Panc1 (cell line): ENCODE measurements around the gene TBATA. TPM values are rescaled to one million over a fixed set of nuclear protein-coding genes. Genes with fewer than 3 reads are reported as not detected.

Experiments
- ATAC-seq: fragments of 200-7000 bp; cut with Tn5 transposase; 2 replicates; pipeline ENCODE4 v1.9.1; 2020; ENCODE audit warnings: mild to moderate bottlenecking, moderate library complexity
- BruUV-seq: library from RNA; stranded (reverse); fragments of 400-500 nt; replicated peaks from 2 replicates; lab custom pipeline; 2021; lab: Mats Ljungman, UMichigan
- CTCF ChIA-PET: fragments of 300-600 bp; sonication (Branson Sonifier 250); formaldehyde crosslinking; loops from one replicate; lab custom pipeline; 2022; ENCODE audit warnings: antibody characterized with exemption; lab: Charles Lee
- POLR2A ChIA-PET: fragments of 300-600 bp; sonication (Branson Sonifier 250); formaldehyde crosslinking; loops from one replicate; lab custom pipeline; 2022; ENCODE audit warnings: antibody characterized with exemption; lab: Charles Lee
- DNase-seq: peaks from one replicate; pipeline ENCODE4 v3.0.0-alpha.2; 2010; ENCODE audit warnings: low read depth, low spot score
- H3K27ac ChIP-seq: 2 replicates; pipeline ENCODE4 v1.5.1; 2011; ENCODE audit warnings: mild to moderate bottlenecking, low read length, inconsistent platforms
- H3K27me3 ChIP-seq: fragments of 200-500 bp; sonication (Bioruptor generic); 2 replicates; pipeline ENCODE4 v1.6.0; 2014; ENCODE audit warnings: low read length, inconsistent platforms; ENCODE audit not compliant: control insufficient read depth, insufficient read depth
- H3K36me3 ChIP-seq: fragments of 200-500 bp; sonication (Bioruptor generic); 2 replicates; pipeline ENCODE4 v1.5.1; 2014; ENCODE audit warnings: inconsistent platforms, mild to moderate bottlenecking, low read length, moderate library complexity; ENCODE audit not compliant: control insufficient read depth, insufficient read depth
- H3K4me1 ChIP-seq: 2 replicates; pipeline ENCODE4 v1.5.1; 2011; ENCODE audit warnings: inconsistent platforms, mild to moderate bottlenecking, low read length, moderate library complexity; ENCODE audit not compliant: control insufficient read depth, insufficient read depth
- H3K4me3 ChIP-seq, 2 experiments: 2 replicates each; pipeline ENCODE4 v1.5.1; 2011 to 2012; ENCODE audit warnings: low read depth in 2 of 2, low read length in 2 of 2, mild to moderate bottlenecking in 2 of 2, inconsistent platforms in 1 of 2, moderate library complexity in 1 of 2
- H3K9me3 ChIP-seq: fragments of 200-500 bp; sonication (Bioruptor generic); 2 replicates; pipeline ENCODE4 v1.5.1; 2014; ENCODE audit warnings: low read depth, mild to moderate bottlenecking, inconsistent platforms, low read length, moderate library complexity; ENCODE audit not compliant: control insufficient read depth, insufficient read depth
- CTCF ChIP-seq: fragments of 450-650 bp; IDR thresholded peaks from 2 replicates; pipeline ENCODE4 v1.5.1; 2017; ENCODE audit warnings: mild to moderate bottlenecking
- POLR2AphosphoS5 ChIP-seq: IDR thresholded peaks from 2 replicates; pipeline ENCODE4 v1.6.1; 2012; ENCODE audit warnings: mild to moderate bottlenecking, low read depth, low read length, moderate library complexity
- SIN3A ChIP-seq: IDR thresholded peaks from 2 replicates; pipeline ENCODE4 v1.6.1; 2012; ENCODE audit warnings: low read depth, mild to moderate bottlenecking, low read length, moderate library complexity, borderline replicate concordance; ENCODE audit not compliant: insufficient read depth
- TCF7L2 ChIP-seq: IDR thresholded peaks from 2 replicates; pipeline ENCODE4 v1.6.1; 2011; ENCODE audit warnings: mild to moderate bottlenecking, low read depth, low read length, inconsistent platforms
- in situ Hi-C: cut with HindIII; loops from 2 replicates; pipeline ENCODE4 v1.10.0; 2016; ENCODE audit warnings: low sequenced_read_pairs, low pct_unique_long_range_greater_than_20kb
- intact Hi-C: fragments of 100-400 bp; cut with micrococcal nuclease; formaldehyde crosslinking; loops from one replicate; pipeline ENCODE4 v1.10.0; 2022; ENCODE audit not compliant: unreplicated experiment
- total RNA-seq: library from RNA; stranded (reverse); gene quantifications from one replicate; pipeline ENCODE4 v1.2.1, GENCODE V29; 2021; ENCODE audit not compliant: unreplicated experiment
- TF ChIP-seq, protein P1 (sequence below), 2 experiments: IDR thresholded peaks; 2 replicates each; pipeline ENCODE4 v1.6.1; 2011 to 2012; ENCODE audit warnings: low read depth in 2 of 2, control low read depth in 1 of 2, low read length in 1 of 2, mild to moderate bottlenecking in 1 of 2, moderate library complexity in 1 of 2; ENCODE audit not compliant: insufficient read depth in 1 of 2

The TBATA gene
- total RNA-seq, 1 experiment from 2014 or later: not detected

DNA sequence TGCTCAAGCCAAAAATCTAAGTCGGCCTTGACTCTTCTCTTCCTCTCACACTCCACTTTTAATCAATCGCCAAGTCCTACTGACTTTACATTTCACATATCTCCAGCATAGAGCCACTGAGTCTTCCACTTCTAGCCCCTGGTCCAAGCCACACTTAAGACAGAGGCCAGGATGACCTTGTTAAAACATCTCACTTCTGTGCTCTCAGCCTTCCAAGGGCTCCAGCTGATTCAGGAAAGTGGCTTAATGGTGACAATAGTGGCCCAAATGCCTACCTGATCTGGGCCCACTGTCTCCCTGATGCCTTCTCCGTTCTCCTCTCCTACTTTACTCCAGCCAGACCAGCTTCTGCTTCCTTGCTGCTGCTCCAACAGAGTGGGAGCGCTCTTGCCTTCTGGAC is 4.4 kb downstream of the TBATA start:
- H3K4me1 ChIP-seq: no peaks in the 10 kb centered on the region
- DNase-seq: no peak
- CTCF ChIA-PET: no interaction called here
- H3K36me3 ChIP-seq: no peaks in the 10 kb centered on the region
- in situ Hi-C loops: no loop called here
- BruUV-seq: no TSS peak
- no peaks in the 10 kb centered on the region for H3K9me3 ChIP-seq
- intact Hi-C loops: no loop called here
- no peak for TF ChIP-seq CTCF
- TF ChIP-seq POLR2AphosphoS5: no peak
- TF ChIP-seq TCF7L2: no peak
- TF ChIP-seq SIN3A: no peak
- TF ChIP-seq, protein P1, sequence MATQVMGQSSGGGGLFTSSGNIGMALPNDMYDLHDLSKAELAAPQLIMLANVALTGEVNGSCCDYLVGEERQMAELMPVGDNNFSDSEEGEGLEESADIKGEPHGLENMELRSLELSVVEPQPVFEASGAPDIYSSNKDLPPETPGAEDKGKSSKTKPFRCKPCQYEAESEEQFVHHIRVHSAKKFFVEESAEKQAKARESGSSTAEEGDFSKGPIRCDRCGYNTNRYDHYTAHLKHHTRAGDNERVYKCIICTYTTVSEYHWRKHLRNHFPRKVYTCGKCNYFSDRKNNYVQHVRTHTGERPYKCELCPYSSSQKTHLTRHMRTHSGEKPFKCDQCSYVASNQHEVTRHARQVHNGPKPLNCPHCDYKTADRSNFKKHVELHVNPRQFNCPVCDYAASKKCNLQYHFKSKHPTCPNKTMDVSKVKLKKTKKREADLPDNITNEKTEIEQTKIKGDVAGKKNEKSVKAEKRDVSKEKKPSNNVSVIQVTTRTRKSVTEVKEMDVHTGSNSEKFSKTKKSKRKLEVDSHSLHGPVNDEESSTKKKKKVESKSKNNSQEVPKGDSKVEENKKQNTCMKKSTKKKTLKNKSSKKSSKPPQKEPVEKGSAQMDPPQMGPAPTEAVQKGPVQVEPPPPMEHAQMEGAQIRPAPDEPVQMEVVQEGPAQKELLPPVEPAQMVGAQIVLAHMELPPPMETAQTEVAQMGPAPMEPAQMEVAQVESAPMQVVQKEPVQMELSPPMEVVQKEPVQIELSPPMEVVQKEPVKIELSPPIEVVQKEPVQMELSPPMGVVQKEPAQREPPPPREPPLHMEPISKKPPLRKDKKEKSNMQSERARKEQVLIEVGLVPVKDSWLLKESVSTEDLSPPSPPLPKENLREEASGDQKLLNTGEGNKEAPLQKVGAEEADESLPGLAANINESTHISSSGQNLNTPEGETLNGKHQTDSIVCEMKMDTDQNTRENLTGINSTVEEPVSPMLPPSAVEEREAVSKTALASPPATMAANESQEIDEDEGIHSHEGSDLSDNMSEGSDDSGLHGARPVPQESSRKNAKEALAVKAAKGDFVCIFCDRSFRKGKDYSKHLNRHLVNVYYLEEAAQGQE (IDR thresholded peaks at IDR 0.05; ENCODE audit: insufficient read depth in 1 of 2, low read depth in 2 of 2, low read length in 1 of 2): no peak
- POLR2A ChIA-PET: no interaction called here
- no peak for ATAC-seq
- peaks cover 16% of the 10 kb centered on the region; the same call in 1 of the 2 replicates for H3K27me3 ChIP-seq
- no peak overlapping the region for H3K27ac ChIP-seq
- no peak overlapping the region for H3K4me3 ChIP-seq

GRCh38 chr10:70780370-70780760 is 4.8 kb downstream of the TBATA start:
- ChIA-PET CTCF (no interaction called here), POLR2A (no interaction called here)
- H3K36me3 ChIP-seq: no peaks in the 10 kb centered on the region
- no peak overlapping the region for H3K4me3 ChIP-seq
- intact Hi-C loops: no loop called here
- no TSS peak for BruUV-seq
- no peak for DNase-seq
- H3K27me3 ChIP-seq: peaks cover 16% of the 10 kb centered on the region; the same call in 1 of the 2 replicates
- in situ Hi-C loops: no loop called here
- TF ChIP-seq SIN3A: no peak
- TF ChIP-seq, protein P1 (IDR thresholded peaks at IDR 0.05; ENCODE audit: insufficient read depth in 1 of 2, low read depth in 2 of 2, low read length in 1 of 2): no peak
- TF ChIP-seq POLR2AphosphoS5: no peak
- ATAC-seq: no peak
- no peaks in the 10 kb centered on the region for H3K4me1 ChIP-seq
- H3K27ac ChIP-seq: no peak overlapping the region
- no peaks in the 10 kb centered on the region for H3K9me3 ChIP-seq
